GM21447 (cell line): ENCODE measurements around the gene TM4SF5.

Source experiments
- ATAC-seq: cut with Tn5 transposase; IDR thresholded peaks from one replicate; pipeline ENCODE4 v1.9.1; 2021; ENCODE audit not compliant: unreplicated experiment

The TM4SF5 gene

DNA sequence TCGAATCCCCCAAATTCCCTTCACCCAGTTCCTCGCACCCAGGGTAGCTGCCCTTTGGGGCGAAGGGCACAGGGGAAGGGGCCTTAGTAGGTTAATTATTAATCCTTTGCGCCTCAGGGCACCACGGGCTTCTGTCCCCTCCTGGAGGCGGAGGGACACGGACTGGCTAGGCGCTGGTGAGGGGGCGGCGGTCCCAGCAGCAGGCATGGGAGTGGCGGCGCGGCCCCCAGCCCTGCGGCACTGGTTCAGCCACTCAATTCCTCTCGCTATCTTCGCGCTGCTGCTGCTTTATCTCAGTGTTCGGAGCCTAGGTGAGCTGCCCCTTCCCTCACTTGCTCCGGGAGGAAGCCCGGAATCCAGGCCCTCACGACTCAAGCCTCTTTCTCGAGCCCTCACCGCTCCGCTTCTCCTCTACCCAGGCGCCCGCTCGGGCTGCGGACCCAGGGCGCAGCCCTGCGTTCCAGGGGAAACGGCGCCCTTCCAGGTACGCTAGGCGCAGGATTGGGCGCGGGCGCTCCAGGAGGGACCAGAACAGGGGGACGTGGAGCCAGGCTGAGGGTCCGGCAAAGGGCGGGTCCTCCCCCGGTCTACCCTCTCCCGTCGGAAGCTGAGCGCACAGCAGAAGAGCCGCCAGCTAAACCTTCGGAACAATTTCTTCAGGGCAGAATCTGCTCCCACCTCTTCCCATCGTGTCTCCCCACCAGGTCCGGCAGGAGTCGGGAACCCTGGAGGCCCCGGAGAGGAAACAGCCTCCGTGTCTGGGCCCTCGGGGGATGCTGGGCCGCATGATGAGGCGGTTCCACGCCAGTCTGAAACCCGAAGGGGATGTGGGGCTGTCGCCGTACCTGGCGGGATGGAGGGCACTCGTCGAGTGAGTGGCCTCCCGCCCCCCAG lies 17.4 kb downstream of the TM4SF5 start, which contains the start of gene GLTPD2:
Gene GLTPD2, plus strand, starts transcription at position 158 of the 894 bp plus-strand sequence. Its CDS starts 48 bp downstream, at position 206.
- ATAC-seq, result no peak

DNA sequence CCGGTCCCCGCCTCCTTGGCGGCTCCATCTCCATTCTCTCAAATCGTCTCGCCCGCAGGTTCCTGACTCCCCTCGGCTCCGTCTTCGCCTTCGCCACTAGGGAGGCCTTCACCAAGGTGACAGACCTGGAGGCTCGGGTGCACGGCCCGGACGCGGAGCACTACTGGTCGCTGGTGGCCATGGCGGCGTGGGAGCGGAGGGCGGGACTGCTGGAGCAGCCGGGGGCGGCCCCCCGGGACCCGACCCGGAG lies 17.9 kb downstream of the TM4SF5 start:
- ATAC-seq, result no peak

DNA sequence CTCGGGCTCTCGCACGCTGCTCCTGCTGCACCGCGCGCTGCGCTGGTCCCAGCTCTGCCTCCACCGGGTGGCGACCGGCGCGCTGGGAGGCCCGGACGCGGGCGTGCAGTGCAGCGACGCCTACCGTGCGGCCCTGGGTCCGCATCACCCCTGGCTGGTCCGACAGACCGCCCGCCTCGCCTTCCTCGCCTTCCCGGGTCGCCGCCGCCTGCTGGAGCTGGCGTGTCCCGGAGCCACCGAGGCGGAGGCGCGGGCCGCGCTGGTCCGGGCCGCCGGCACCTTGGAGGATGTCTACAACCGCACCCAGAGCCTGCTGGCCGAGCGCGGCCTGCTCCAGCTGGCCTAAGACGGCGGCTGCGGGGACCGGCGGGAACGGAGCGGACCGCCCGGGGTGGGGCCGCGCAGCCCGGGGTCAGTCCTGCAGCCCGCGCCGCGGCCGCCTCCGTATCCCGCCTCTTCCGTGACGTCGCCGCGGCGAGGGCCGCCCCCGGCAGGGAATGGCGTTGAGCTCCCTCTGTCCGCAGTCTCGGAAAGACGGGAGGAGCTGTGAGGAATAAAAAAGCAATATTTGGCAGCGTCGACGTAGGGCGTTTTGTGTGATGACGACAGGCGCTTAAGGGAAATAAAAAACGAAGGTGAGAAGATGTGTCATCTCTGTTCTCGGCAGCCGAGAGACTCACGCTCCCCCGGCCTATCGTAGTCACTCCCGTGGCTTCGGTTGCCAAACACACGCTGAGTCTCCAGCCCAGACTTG lies 18.4 kb downstream of the TM4SF5 start:
- peak; percentile 83 for ATAC-seq

DNA sequence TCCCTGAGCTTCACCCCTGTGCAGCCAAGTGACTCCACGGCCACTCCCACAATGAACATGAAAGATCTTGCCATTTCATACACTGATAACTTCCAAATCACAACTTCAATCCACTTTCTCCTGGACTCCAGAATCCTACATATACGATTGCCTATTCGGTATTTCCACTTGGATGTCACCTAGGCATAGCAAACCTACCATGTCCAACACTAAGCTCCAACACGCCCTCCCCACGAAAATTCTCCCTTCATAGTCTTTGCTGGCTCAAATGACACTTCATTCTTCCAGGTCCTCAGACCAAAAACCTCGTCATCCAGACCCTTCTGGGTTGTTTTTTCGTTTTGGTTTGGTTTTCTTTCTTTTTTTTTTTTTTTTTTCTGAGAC lies 19.0 kb downstream of the TM4SF5 start:
- no peak for ATAC-seq

DNA sequence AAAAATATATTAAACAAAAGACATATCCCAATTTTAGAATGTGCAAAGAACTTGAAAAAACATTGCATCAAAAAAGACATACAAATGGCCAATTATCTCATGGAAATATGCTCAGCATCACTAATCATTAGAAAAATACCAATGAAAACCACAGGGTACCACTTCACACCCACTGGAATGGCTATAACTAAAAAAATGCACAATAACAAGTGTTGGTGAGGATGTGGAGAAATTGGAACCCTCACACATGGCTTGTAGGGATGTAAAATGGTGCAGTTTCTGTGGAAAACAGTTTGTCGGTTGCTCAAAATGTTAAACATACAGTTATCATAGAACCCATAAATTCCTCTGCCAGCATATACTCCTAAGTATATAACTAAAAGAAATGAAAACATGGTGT lies 23.5 kb downstream of the TM4SF5 start:
- ATAC-seq, result no peak

DNA sequence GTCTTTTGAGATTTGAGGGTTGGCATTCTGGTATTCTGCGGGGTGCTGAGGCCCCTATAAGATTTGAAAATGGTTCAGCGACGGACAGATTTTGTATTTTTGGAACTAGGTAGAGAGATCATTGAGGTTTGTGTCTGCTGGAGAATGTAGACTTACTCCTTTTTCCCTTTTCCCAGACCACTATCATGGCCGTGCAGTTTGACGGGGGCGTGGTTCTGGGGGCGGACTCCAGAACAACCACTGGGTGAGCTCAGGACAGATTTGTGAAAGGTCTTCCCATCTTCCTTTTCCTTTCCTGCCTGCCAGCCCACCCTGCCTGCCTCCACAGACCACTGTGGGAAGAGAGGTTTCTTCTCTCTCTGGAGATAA lies 24.9 kb downstream of the TM4SF5 start:
- ATAC-seq, result no peak

DNA sequence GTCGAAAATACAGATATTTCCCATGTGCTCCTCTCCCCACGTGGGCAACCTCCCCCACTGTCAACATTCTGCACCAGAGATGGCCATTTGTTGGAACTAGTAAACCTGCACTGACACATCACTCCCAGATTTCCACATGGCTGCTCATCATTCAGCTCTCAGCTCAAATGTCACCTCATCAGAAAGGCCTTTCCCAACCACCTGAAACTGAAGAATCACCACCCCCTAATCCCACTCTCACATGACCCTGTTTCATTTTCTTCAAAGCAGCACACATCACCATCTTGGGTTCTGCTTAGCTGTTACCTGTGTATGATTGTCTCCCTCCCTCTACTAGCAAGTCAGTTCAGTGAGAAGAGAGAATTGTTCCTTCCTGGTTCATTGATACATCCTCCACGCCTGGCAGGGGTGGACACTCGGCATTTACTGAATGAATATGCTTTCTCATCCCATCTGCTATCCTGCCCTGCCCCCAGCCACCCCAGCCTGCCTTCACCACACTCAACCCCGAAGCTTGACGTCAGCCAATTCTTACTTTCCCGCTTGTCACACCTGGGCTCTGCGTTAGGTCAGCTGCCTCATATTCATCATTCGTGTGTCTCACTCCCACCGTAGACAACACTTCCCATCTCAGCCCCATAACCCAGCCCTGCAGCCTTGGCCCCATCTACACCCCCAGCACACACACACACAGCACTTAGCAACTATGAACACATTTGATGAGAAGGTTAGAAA lies 28.9 kb downstream of the TM4SF5 start:
- ATAC-seq, result no peak

DNA sequence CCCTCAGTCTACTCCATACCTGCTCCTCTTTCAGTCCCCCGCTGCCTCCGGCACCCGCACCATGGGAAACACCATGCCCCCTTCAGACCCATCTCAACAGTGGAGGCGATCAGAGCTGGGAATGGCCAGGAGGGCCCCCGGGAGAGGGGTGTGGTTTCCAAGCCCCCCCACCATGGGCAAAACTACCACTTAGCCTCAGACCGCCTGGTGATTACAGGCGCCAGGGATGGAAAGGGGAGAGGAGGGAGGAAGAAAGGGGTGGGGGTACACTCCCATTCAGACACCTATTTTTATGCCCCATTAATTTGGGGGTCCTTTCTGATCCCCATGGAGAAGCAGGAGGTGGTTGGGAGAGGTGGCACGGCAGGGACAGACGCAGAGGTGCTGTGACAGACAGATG lies 30.5 kb downstream of the TM4SF5 start, which contains the start of gene C17orf114:
Gene C17orf114, minus strand, starts transcription at position 101 of the 400 bp plus-strand sequence.
- no peak for ATAC-seq

DNA sequence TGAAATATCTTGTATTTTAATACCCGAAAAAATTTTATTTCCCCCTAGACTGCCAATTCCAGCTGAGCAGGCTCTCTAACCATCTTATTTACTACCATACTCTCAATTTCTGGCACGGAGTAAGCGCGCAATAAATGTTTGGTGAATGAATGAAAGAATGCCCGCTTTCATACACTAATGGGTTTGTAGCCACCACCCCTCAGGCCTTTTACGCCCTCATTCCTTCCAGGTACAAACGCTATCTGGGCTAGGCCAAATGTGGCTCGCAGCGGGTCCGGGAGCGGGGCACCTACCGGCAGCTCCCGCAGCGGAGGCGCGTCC lies 34.7 kb downstream of the TM4SF5 start:
- peak; percentile 9 for ATAC-seq

DNA sequence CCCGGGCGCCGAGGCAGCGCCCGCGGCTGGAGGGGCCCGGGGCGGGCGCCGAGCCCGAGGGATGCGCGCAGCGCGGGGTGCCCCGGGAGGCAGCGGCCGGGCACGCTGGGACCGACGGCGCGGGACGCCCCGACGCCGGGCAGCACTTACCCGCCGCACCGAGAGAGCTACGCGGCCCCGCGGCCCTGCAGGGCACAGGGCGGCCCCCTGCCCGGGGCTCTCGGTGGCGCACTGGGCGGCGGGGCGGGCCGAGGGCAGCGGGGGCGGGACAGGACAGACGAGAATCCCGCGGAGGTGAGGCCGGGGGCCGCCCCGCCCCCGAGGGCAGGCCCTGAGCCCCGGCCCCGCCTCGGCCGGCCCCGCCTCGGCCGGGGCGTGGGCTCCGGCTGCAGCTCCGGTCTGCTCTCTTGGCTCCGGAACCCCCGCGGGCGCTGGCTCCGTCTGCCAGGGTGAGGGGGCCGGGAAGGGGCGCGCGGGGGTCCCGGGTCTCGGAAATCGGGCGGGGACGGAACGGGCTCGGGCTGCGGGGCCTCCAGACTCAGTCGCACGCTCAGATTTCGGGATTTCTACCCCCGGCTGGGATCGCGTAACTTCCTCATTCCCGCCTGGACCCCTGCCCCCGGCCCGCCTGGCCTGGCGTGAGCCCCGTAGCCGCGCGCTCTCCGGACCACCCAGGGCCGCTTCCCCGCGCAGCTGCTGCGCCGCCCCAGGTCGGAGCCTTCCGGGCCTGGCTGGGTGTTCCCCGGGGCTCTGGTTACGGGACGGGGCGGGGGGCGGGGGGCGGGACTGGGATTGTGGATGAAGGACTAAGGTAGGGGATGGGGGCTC lies 35.3 kb downstream of the TM4SF5 start, which contains the start of gene PLD2:
Gene PLD2, plus strand, starts transcription at position 376 of the 828 bp plus-strand sequence. CDS start 621 bp downstream, outside the sequence.
- ATAC-seq, result peak; percentile 85

DNA sequence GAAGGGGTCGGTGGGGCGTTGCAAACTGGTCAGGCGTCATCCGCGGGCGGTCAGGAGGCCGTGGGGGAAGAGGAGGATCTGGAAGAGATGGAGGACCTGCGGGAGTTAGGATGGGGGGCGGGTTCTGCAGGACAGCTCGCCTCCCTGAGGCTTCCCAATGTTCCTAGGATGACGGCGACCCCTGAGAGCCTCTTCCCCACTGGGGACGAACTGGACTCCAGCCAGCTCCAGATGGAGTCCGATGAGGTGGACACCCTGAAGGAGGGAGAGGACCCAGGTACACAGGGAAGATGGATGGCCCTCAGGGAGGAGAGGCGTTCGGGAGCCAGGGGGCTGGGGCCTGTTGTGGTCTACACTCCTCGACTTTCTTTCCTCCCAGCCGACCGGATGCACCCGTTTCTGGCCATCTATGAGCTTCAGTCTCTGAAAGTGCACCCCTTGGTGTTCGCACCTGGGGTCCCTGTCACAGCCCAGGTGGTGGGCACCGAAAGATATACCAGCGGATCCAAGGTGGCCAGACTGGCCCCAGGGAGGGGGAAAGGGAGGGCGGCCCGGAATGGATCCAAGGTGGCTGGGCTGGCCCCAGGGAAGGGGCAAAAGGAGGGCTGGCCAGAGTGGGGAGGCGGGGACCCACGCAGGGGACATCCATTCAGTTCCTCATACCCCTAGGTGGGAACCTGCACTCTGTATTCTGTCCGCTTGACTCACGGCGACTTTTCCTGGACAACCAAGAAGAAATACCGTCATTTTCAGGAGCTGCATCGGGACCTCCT lies 36.1 kb downstream of the TM4SF5 start:
- no peak for ATAC-seq

DNA sequence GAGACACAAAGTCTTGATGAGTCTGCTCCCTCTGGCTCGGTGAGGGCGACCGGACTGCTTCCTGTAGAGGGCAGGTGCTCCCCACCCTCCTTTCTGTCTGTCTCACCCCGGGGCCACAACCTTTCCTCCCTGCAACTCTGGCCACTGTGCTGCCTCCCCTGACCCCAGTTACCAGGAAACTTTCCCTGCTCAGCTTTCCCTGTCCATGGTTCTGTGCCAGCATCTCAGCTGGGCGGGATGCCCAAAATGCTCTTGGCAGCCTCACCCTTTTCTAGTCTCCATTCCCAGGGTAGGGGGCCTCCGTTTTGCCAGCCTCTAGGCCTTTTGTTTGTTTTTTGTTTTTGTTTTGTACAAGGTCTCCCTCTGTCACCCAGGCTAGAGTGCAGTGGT lies 36.7 kb downstream of the TM4SF5 start:
- ATAC-seq, result no peak

DNA sequence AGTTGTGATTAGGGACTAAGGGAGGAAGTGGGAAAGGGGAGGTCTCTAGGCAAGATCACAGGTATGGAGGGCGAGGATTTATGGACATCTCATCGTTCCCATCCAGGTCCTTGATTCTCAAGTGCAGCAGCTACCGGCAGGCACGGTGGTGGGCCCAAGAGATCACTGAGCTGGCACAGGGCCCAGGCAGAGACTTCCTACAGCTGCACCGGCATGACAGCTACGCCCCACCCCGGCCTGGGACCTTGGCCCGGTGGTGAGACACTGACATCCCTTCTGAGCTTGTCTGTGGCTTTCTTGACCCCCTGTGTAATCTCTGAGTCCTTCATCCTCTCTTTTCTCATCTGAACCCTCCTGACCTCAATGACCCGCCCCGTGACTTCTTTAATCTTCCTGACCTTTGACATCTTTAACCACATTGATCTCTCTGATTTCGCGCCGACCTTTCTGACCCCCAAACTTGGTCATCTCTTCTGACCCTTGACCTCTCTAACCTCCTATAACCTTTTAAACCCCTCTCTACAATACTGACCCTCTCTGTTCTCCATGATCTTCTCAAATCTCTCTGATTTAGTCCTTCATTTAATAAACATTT lies 39.1 kb downstream of the TM4SF5 start:
- ATAC-seq, result no peak

DNA sequence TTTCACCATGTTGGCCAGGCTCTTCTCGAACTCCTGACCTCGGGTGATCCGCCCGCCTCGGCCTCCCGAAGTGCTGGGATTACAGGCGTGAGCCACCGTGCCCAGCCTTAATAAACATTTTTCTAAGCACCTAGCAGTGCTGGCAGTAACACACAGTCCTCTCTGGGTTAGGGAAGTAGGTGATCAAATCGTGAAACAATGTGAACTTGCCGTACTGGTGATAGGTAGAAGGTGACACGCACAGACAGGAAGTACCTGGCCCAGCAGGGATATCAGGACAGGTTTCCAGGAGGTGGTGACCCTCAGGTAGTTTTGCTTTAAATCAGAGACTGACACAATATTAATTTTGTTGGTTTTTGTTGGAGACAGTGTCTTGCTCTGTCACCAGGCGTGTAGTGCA lies 39.8 kb downstream of the TM4SF5 start:
- ATAC-seq, result no peak

DNA sequence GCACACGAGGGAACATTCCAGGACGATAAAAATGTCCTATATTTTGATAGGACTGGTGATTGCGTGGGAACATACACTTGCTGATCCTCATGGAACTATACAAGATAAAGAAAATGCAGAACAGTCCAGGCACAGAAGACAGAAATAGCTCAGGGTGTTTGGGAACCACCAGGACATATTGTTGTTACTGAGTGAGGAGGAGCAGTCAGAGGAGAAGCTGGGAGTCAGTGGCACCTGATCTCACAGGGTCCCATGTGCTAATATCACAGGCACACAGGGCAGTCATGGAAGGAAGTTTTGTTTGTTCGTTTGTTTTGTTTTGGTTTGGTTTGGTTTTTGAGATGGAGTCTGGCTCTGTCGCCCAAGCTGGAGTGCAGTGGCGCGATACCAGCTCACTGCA lies 41.0 kb downstream of the TM4SF5 start:
- ATAC-seq, result no peak

DNA sequence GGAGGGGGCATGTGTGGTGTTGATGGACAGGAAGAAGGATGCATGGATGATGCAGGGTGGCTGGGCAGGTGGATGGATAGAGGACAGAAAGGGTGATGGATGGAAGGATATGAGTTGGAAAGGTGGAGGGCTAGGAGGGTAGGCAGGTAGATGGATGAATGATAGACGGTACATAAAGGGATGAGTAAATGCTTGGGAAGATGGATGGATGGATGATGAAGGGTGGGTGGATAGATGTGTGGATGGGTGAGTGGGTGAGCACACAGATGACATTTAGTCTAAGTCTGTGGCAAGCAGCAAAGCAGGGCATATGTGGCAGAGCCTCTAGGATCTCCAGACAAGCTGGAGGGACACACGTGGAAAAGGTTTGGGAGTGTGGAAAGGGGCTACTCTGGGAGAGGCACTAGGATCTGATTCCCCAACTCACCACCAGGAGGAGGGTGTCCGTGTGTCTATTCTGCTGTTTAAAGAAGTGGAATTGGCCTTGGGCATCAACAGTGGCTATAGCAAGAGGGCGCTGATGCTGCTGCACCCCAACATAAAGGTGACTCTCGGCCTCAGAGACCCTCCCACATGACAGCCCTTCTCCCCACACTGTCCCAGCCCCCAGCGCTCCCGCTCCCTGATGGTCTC lies 43.5 kb downstream of the TM4SF5 start:
- no peak for ATAC-seq

DNA sequence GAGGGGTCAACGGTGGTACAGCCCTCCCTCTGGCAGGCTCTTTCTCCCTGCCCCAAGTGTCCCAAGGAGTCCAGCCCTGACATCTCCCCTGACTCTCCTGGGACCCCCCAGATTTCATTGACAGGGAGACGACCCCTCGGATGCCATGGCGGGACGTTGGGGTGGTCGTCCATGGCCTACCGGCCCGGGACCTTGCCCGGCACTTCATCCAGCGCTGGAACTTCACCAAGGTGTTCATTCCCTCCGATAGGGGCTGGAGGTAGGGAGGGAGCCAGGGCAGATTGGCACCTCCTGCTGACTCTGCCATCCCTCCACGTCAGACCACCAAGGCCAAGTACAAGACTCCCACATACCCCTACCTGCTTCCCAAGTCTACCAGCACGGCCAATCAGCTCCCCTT lies 45.1 kb downstream of the TM4SF5 start:
- ATAC-seq, result no peak

DNA sequence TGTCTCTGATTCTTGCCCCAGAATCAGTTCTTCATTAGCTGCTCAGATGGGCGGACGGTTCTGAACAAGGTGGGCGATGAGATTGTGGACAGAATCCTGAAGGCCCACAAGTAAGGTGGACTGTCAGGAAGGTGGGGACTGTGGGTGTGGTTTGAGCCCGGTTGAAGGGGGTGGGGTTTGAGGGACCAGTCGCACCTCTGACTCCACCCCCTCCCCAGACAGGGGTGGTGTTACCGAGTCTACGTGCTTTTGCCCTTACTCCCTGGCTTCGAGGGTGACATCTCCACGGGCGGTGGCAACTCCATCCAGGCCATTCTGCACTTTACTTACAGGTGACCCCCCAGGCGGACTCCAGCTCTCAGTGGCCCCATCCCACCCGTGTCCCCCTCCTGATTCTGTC lies 46.6 kb downstream of the TM4SF5 start:
- no peak for ATAC-seq

DNA sequence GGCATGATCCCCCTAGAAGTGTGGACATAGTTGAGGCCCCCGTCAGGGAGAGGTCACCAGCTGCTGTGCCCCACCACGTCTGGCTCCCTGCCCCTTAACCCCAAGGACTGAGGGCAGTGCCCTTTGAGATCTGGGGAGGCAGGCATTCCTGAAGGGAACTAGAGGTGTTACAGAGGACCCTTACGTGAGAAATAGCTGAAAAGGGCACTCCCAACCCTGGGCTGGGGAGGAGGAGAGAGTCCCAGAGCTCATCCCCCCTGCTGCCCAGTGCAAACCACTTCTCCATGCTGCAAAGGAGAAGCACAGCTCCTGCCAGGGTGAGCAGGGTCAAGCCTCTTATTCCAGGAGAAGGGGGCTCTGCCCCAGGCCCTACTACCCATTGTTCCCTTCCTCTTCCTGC lies 51.1 kb downstream of the TM4SF5 start:
- ATAC-seq, result no peak
